HG03439 (cell line): ENCODE data around the gene POLR2J3.
"Not testable (repeated sequence)": the region's sequence is repeated elsewhere in the genome, so short reads cannot be mapped to it uniquely, and the experiment has no call there.

Experiments used
- ATAC-seq: cut with Tn5 transposase; IDR thresholded peaks from one replicate; pipeline ENCODE4 v1.9.1; 2021; ENCODE audit warnings: mild to moderate bottlenecking, moderate library complexity; ENCODE audit not compliant: unreplicated experiment

POLR2J3 gene

DNA sequence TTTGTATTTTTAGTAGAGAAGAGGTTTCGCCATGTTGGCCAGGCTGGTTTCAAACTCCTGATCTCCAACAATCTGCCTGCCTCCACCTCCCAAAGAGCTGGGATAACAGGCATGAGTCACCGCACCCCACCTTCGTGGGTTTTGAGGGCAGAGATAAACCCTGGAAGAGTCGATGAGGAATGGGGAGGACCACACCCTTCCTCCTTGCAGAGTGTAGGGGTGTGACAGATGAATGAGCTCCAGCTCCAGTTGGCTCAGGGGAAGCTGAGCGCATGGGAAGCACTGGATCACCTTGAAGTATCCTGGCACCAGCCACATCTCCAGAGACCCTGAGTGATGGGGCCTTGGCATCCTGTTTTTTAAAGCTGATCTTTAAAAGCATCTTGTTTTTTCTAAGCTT, 11.1 kb upstream of the POLR2J3 start:
- ATAC-seq: not testable (repeated sequence)

DNA sequence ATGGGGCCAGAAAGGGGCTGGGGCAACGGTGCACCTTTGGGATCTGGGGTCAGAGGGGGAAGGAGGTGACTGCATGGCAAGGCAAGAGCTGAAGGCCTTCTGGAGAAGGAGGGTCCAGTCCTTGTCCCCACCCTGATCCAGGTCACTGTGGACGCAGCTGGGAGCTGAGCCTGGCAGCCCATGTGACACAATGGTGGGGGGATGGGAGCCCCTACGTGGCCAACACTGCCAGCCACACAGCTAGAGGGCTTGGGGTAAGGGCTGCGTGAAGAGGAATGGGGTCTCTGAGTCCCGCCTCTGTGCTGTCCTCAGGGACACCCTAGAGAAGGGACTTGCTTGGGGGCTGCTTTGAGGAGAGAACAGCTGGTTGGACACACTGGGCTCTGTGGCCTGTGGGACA, 9.3 kb upstream of the POLR2J3 start:
- ATAC-seq: not testable (repeated sequence)

DNA sequence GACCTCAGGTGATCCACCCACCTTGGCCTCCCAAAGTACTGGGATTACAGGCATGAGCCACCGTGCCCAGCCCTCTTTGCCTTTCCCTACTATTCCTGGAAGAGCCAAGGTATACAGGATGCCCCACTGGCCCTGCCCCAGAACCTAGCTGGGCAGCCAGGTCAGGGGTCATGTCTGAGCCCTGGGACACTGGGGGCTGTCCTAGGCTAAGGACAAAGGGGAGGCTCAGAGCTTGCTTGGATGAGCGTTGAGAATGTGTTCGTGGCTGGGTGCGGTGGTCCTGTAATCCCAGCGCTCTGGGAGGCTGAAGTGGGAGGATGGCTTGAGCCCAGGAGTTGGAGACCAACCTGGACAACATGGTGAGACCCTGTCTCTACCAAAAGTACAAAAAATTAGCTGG, 6.1 kb upstream of the POLR2J3 start:
- not testable (repeated sequence) for ATAC-seq

DNA sequence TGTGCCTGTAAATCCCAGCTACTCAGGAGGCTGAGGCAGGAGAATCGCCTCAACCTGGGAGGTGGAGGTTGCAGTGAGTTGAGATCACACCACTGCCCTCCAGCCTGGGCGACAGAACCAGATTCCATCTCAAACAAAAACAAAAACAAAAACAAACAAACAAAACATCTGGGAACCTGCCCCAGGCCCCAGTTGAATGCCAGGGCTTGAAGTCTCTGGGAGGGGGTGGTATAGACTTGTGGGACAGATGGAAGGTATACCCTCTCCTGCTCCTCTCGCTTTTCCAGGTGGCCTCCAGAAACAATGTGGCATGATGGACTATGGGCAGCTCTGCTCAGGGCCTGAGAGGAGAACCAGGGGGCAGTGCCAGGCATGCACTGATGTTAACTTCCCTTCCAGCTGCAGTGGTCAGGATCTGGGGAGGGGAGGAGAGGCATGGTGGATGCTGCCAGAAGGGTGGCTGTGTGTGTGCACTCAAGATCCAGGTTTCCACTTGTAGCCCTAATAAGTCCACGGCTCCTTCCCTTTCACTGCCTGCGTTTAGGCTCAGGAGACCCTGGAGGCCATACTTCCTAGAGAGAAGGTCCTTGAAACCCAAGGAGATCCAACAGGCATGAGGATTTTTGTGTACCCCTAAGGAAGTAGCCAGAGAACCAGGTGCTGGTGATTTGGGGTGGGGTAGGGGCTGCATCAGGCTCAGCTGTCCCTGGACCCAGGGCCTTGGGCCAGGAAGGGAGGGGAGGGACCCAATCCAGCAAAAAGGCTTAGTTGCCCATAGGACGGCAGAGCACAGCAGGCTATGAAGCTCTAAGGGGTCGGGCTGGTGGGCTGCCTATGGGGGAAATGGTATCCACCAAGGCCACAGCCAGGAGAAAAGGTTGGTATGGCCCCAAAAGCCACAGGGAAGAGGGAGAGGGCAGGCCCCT, 5.2 kb upstream of the POLR2J3 start:
- ATAC-seq: not testable (repeated sequence)

DNA sequence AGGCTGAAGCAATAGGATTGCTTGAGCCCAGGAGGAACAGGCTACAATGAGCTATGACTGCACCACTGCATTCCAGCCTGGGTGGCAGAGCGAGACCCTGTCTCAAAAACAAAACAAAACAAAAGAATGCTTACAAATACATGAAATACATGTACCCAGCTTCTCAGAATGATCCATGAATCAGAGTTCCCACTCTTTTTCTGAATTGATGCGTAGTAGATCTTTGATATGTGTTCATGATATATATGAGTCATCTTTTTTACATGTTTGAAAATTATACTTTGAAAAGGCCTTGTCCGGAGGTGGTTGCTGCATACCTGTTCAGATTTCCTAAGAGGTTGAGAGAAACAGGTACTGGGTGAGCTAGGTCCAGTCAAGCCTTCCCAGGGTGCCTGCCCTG, 4.0 kb upstream of the POLR2J3 start:
- ATAC-seq: not testable (repeated sequence)

DNA sequence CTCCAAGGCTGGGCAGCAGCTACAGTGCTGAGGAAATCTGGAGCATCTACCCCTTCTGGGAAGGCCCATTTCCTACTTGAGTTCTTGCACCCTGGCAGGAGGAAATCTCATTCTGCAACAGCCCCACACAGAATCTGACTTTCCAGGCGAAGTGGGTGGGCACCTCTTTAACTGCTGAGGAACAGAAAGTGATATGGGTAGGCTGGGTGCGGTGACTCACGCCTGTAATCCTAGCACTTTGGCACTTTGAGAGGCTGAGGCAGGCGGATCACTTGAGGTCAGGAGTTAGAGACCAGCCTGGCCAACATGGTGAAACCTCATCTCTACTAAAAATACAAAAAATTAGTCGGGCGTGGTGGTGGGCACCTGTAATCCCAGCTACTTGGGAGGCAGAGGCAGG, 2.2 kb upstream of the POLR2J3 start:
- ATAC-seq: not testable (repeated sequence)

DNA sequence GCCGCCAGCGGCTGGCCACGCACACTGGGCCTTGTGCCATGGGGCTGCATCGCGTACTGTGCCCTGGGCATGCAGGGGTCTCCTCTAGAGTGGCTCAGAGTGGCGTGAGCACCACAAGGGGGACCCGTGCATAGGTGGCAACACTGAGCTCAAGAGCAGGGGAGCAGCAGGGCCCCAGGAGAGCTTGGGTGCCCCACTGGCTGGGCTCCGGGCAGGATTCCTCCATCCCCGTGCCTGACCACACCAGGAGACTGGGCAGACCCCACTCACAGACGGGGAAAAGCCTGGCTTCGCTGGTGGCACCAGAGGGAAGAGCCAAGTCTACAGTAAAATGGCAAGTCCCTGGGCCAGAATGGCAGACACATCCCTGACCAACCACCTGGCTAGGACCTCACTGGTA, 3.8 kb downstream of the POLR2J3 start:
- ATAC-seq: not testable (repeated sequence)

DNA sequence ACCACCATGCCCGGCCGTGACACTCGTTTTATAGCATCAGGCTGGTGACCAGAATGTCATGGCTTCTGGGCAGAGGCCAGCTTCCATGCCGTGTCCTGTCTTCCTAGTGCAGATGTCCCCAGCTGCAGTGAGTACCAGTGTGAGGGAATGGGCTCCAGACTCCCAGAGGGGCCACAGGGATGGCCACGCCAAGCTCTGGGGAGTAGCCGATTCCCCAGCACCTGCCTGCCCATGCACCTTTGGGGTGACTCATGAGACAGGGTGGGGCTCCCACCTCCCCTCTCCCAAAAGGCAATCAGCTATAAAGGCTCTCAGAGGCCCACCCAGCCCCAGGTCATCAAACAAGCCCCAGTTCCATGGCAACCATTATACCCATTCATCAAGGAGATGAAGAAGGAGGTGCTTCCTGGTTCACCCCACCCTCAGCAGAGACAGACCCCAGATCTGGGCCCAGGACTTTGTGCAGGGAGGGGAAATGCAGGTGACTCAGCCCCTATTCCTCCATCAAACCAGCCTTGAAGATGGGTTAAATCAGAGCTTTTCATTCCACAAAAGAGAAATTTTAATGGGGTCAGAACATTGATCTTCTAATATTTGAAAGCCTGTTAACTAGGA, 21.5 kb downstream of the POLR2J3 start, which contains the start of gene SPDYE2:
SPDYE2 (plus strand) TSS at position 419 of the 615 bp plus-strand sequence. CDS start 2,030 bp downstream, outside the sequence.
- ATAC-seq: not testable (repeated sequence)

DNA sequence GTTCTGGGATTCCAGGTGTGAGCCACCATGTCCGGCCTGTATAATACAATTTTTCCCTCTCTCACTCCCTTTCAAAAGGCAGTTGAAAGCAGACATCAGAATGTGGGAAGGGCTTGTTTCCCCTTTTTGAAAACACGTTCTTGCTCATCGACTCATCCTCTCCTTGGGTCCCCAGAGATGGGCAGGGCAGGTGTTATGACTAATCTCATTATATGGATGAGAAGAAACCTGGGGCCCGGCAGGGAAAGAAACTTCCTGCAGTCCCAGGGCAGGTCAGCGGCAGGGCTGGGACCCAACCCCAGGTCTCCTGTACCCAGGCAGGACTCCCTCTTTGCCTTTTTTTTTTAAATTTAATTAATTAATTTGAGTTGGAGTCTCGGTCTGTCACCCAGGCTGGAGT, 26.0 kb downstream of the POLR2J3 start:
- peak; percentile 65 for ATAC-seq

DNA sequence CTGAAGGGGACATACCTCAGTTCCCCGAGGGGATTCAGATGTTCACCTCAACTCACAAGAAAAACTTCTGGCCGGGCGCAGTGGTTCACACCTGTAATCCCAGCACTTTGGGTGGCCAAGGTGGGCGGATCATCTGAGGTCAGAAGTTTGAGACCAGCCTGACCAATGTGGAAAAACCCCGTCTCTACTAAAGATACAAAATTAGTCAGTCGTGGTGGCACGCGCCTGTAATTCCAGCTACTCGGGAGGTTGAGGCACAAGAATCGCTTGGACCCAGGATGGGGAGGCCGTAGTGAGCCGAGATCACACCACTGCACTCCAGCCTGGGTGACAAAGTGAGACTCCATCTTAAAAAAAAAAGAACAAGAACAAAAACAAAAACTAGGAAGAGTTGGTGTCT, 27.1 kb downstream of the POLR2J3 start:
- ATAC-seq: not testable (repeated sequence)

DNA sequence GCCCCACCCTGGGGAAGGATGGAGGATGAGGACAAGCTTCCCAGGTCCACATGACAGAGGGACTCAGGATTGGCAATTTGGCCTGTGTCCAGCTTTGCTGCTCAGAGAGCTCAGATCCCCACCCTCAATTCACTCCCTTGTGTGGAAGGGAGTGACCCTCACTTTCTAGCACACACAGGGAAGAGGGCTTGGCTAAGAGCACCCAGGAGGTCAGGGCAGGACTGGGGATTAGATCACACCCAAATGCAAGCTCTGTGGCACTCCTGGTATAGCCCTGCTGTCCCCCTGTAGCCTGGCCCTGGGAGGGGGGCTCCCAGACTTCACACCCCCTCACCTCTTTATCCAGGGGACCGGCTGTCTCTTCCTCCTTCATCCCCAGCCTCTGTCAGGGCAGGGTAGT, 28.0 kb downstream of the POLR2J3 start:
- not testable (repeated sequence) for ATAC-seq

DNA sequence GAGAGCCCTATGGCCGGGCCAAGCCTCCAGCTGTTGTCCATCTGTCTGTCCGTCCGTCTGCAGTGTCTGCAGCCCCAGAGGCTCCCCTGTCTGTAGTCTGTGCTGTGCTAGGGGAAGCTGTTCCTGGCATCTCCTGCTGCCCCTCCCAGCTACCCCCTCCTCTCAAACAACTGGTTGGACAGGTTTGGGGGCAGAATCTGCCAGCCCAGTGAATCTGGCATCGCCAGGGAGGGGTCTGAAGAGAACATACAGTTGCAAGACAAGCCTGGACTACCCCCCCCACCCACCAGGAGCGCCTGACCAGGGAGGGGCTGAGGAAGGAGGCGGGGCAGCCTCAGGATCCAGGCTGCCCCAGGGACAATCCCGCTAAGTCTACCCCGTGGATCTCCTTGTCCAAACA, 28.8 kb downstream of the POLR2J3 start, which contains the start of gene UPK3BL2:
UPK3BL2 (minus strand) TSS at position 101 of the 400 bp plus-strand sequence; CDS start at position 41, 60 bp downstream.
- ATAC-seq: not testable (repeated sequence)

DNA sequence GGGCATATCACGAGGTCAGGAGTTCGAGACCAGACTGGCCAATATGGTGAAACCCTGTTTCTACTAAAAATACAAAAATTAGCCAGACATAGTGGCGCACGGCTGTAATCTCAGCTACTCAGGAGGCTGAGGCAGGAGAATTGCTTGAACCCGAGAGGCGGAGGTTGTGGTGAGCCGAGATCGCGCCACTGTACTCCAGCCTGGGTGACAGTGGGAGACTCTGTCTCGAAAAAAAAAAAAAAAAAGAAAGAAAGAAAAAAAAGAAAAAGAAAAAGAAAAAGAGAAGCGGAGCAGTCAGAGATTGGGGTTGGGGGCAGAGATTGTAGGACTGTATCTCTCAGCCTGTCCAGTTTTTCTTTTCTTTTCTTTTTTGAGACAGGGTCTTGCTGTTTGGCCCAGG, 29.6 kb downstream of the POLR2J3 start:
- ATAC-seq: not testable (repeated sequence)

DNA sequence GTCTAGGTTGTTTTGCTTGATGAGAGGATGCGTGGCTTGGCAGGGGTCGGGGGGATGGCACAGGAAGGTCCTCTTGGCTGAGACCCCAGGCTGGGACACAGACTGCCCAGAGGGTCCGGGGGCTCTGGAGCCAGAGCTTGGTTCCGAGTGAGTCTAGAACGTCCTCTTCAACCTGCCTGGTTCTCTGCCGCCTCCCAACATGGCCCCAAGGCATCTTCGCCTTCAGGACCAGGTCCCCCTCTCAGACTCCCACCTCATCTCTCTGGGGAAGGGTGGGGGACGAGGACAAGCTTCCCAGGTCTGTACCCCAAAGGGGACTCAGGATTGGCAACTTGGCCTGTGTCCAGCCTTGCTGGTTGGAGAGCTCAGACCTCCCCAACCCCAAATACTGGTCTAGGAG, 30.3 kb downstream of the POLR2J3 start:
- ATAC-seq: not testable (repeated sequence)

DNA sequence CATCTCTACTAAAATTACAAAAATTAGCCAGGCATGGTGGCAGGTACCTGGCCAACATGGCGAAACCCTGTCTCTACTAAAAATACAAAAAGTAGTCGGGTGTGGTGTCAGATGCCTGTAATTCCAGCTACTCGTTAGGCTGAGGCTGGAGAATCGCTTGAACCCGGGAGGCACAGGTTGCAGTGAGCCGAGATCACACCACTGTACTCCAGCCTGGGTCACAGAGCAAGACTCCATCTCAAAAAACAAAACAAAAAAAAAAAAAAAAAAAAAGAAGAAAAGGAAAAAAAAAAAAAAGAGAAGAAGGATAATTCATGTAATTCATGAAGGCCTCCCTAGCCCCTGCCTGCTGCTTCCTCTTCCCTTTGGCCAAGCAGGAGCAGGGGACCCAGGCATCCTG, 31.8 kb downstream of the POLR2J3 start:
- not testable (repeated sequence) for ATAC-seq

DNA sequence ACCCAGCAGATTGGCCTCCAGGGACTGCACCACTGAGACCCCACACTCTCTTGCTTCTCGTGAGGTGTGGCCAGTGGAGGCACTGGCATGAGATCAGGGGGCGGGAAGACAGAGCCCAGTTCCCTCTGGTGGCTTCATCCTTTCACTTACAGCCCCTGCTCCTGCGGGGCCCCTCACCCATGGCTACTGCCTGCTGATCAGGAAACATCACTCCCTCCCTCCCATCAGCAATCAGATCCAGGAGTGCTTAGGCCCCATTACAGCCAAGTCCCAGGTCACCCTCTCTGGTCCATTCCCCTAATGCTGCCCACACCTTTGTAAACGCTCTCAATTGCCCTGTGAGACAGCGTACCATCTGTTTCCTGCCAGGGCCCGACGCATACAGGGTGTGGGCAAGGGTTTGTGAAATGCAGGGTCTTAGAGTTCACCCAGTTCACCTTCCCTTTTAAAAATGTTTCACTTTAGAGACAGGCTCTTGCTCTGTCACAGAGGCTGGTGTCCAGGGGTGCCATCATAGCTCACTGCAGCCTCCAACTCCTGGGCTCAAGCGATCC, 37.2 kb downstream of the POLR2J3 start:
- not testable (repeated sequence) for ATAC-seq

DNA sequence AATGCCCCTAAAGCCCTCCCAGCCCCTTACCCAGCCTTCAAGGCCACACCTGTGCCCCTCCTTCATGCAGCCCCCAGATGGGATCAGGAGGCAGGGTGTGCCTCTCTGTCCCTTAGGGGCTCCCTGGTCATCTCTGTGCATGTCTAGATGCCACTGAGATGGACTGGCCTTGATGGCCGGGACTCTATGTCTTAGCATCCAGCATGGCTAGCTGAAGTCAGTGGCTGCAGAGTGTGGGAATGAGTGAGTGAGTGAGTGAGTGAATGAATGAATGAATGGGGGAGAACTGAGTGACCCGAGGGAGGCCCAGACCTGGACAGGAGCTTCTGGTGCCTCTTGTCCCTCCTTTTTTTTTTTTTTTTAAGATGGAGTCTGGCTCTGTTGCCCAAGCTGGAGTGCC, 40.3 kb downstream of the POLR2J3 start:
- not testable (repeated sequence) for ATAC-seq

DNA sequence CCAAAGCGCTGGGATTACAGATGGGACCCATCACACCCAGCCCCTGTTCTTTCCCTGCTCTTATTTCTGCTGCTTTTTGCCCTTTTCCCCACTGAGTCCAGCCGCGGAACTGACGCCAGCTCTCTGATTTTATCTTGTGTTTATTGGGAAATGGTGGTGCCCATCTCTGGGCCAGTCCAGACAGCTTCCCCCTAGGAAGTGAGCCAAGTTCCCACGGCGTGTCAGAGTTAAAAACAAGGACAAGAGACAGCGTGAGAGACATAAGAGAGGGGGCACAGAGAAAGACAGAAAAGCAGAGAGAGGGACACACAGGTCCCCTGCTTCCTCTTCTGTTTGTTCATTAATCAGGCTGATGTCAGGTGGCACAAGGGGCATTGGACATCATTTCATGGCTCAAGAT, 40.8 kb downstream of the POLR2J3 start:
- ATAC-seq: not testable (repeated sequence)

DNA sequence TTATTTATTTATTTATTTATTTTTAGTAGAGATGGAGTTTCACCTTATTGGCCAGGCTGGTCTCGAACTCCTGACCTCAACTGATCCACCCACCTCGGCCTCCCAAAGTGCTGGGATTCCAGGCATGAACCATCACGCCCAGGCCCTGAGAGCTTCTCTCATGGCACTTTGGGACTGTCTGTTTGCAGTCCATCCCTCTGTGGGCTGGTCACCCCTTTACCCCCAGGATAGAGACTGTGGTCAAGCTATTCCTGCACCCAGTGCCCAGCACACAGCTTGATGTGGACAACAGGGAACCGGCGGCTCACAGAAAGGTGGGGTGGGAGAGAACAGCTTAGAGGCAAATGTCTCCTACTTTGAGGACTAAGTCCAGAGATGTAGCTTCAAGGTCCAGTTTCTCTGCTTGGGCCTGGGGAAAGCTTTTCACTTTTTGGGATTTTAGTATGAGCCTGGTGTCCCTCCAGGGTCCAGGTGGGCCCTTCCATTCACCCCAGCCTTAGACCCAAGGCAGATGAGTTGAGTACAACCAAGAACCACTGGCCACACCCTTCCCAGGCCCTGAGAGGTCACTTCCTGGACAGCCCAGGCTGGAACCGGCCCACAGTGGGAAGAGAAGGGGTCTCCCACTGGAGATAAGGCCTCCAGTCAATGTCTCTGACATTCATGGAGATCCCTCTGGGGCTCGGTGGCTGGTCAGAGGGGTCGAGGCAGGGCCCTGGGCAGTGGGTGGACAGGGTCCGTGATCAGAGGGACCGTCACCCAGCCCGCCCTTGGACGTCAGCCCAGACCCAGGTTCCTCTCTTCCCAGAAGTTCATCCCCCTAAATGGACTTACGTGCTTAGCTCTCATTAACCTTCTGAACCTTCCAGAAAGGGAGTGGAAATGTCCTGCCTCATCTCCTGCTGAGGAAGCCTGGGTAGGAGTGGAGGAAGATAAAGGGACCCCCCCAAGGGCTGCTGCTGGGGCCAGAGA, 44.3 kb downstream of the POLR2J3 start:
- ATAC-seq: not testable (repeated sequence)

DNA sequence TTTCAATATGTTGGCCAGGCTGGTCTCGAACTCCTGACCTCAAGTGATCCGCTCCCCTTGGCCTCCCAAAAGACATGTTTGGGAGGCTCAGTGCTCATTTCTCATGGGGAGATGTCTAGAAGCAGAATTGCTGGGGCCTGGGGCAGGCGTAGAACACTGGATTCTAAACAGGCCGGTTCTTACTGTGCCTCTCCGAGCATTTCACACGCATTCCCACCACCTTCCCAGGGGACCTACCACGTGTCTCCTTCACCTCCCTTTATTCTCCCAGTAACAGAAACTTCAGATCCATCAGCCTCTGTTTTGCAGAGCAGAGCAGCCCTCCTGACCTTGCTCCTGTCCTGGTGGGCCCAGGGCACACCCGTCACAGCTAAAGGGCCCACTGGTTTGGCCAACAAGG, 45.2 kb downstream of the POLR2J3 start:
- not testable (repeated sequence) for ATAC-seq
